ENCODE data around the gene PRKCI. TPM values are rescaled to one million over a fixed set of nuclear protein-coding genes. Genes with fewer than 3 reads are reported as not detected.
A peak's percentile ranks its signal among the peaks of the same experiment; 100 is the strongest.

PRKCI gene
- total RNA-seq, 1 donor from 2014 or later = 58.7 TPM

- FAIRE-seq = peak; percentile 18
- no peak for TF ChIP-seq CTCF (IDR thresholded peaks at IDR 0.05; ENCODE audit: insufficient read depth, low read length, severe bottlenecking)
- Histone ChIP-seq H3K4me3 (ENCODE audit: low read depth, low read length) (no peak overlapping the region), H3K36me3 (ENCODE audit: control insufficient read depth, insufficient read depth, low read length) (no peaks in the 10 kb centered on the region), H3K27me3 (ENCODE audit: control insufficient read depth, insufficient read depth, low read length) (no peaks in the 10 kb centered on the region)
- peak; percentile 89 for DNase-seq (ENCODE audit: low read depth)
Observed at GRCh38 chr3:170307671-170308405, 85.6 kb downstream of the PRKCI start.

- FAIRE-seq = no peak
- TF ChIP-seq CTCF (IDR thresholded peaks at IDR 0.05; ENCODE audit: insufficient read depth, low read length, severe bottlenecking) = no peak
Observed at GRCh38 chr3:170309046-170309445, 86.8 kb downstream of the PRKCI start.

GRCh38 chr3:170317954-170318353 lies 95.7 kb downstream of the PRKCI start:
- DNase-seq (ENCODE audit: low read depth) (no peak), FAIRE-seq (no peak)
- Histone ChIP-seq H3K36me3 (ENCODE audit: control insufficient read depth, insufficient read depth, low read length) (no peaks in the 10 kb centered on the region), H3K4me3 (ENCODE audit: low read depth, low read length) (no peak overlapping the region), H3K27me3 (ENCODE audit: control insufficient read depth, insufficient read depth, low read length) (no peaks in the 10 kb centered on the region)
- no peak for TF ChIP-seq CTCF (IDR thresholded peaks at IDR 0.05; ENCODE audit: insufficient read depth, low read length, severe bottlenecking)

More at GRCh38 chr3:170309046-170309445, 86.8 kb downstream of the PRKCI start:
- Histone ChIP-seq H3K4me3 (ENCODE audit: low read depth, low read length) (no peak overlapping the region), H3K36me3 (ENCODE audit: control insufficient read depth, insufficient read depth, low read length) (no peaks in the 10 kb centered on the region), H3K27me3 (ENCODE audit: control insufficient read depth, insufficient read depth, low read length) (no peaks in the 10 kb centered on the region)
- DNase-seq (ENCODE audit: low read depth) = no peak

- H3K4me3 ChIP-seq (ENCODE audit: low read depth, low read length) = no peak overlapping the region
- H3K36me3 ChIP-seq (ENCODE audit: control insufficient read depth, insufficient read depth, low read length) = no peaks in the 10 kb centered on the region
- no peak for TF ChIP-seq CTCF (IDR thresholded peaks at IDR 0.05; ENCODE audit: insufficient read depth, low read length, severe bottlenecking)
- no peaks in the 10 kb centered on the region for H3K27me3 ChIP-seq (ENCODE audit: control insufficient read depth, insufficient read depth, low read length)
- no peak for FAIRE-seq
- DNase-seq (ENCODE audit: low read depth) = peak; percentile 15
Observed at GRCh38 chr3:170320461-170321121, 98.4 kb downstream of the PRKCI start.

- peak; percentile 17 for DNase-seq (ENCODE audit: low read depth)
- H3K4me3 ChIP-seq (ENCODE audit: low read depth, low read length) = no peak overlapping the region
- no peaks in the 10 kb centered on the region for H3K36me3 ChIP-seq (ENCODE audit: control insufficient read depth, insufficient read depth, low read length)
- no peak for TF ChIP-seq CTCF (IDR thresholded peaks at IDR 0.05; ENCODE audit: insufficient read depth, low read length, severe bottlenecking)
- no peaks in the 10 kb centered on the region for H3K27me3 ChIP-seq (ENCODE audit: control insufficient read depth, insufficient read depth, low read length)
- FAIRE-seq = no peak
Observed at GRCh38 chr3:170321321-170322034, 99.3 kb downstream of the PRKCI start.
